HEK293 (cell line): Measurements from ENCODE around the gene AP2A1.

Experiments
- OVOL3 ChIP-seq: fragments of 450-650 bp; formaldehyde crosslinking; IDR thresholded peaks from 2 replicates; pipeline ENCODE4 v1.5.1; 2016; ENCODE audit warnings: missing biosample characterization, missing genetic modification characterization
- TF ChIP-seq, protein P1 (sequence below): fragments of 450-650 bp; formaldehyde crosslinking; IDR thresholded peaks from 2 replicates; pipeline ENCODE4 v1.5.1; 2016; ENCODE audit warnings: missing biosample characterization, missing genetic modification characterization

DNA sequence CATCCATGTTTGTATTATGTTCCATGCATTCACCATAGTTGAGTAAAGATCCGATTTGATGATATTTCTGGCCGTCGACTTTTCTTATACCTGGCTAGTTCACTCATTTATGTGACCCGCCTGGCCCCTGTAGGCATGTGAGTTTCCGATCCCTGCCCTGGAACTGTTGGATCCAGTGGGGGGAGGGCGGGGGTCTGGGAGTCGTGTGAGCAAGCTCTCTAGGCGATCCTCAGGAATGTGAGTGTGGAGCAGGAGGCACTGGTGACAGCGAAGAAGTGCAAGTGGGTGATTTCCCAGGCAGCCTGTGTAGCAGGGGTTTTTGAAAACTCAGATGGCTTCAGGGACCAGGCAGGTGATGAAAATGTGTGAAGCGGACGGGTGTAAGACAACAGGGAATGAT is 73.5 kb downstream of the AP2A1 start:
- no peak for TF ChIP-seq OVOL3 (tag by site-specific recombination)
- TF ChIP-seq, protein P1, sequence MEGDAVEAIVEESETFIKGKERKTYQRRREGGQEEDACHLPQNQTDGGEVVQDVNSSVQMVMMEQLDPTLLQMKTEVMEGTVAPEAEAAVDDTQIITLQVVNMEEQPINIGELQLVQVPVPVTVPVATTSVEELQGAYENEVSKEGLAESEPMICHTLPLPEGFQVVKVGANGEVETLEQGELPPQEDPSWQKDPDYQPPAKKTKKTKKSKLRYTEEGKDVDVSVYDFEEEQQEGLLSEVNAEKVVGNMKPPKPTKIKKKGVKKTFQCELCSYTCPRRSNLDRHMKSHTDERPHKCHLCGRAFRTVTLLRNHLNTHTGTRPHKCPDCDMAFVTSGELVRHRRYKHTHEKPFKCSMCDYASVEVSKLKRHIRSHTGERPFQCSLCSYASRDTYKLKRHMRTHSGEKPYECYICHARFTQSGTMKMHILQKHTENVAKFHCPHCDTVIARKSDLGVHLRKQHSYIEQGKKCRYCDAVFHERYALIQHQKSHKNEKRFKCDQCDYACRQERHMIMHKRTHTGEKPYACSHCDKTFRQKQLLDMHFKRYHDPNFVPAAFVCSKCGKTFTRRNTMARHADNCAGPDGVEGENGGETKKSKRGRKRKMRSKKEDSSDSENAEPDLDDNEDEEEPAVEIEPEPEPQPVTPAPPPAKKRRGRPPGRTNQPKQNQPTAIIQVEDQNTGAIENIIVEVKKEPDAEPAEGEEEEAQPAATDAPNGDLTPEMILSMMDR (tag by site-specific recombination) = no peak
